Stimulated activated memory B cell treated with anti-CD40 and anti-IgM and Interleukin-4, amounts not matched to agents 10 μg/mL and 1 μg/mL and 100 μg/mL, for 72 hours (primary cell): Measurements from ENCODE around the gene DNAJB14.
"Not testable (repeated sequence)": the region's sequence is repeated elsewhere in the genome, so short reads cannot be mapped to it uniquely, and the experiment has no call there.

Experiments used
- ATAC-seq: fragments of 150-1000 bp; cut with Tn5 transposase; 2 replicates; pipeline ENCODE4 v1.10.0; 2021
- H3K27ac Mint-ChIP-seq: one replicate; pipeline ENCODE4 v1.8.0; 2022; ENCODE audit warnings: mild to moderate bottlenecking, mixed read lengths
- H3K27me3 Mint-ChIP-seq: one replicate; pipeline ENCODE4 v1.8.0; 2022; ENCODE audit warnings: mixed read lengths
- H3K36me3 Mint-ChIP-seq: one replicate; pipeline ENCODE4 v1.8.0; 2022; ENCODE audit warnings: mixed read lengths
- H3K4me1 Mint-ChIP-seq: one replicate; pipeline ENCODE4 v1.8.0; 2022; ENCODE audit warnings: mixed read lengths
- H3K4me3 Mint-ChIP-seq: one replicate; pipeline ENCODE4 v1.8.0; 2022; ENCODE audit warnings: mild to moderate bottlenecking, moderate library complexity, mixed read lengths
- H3K9me3 Mint-ChIP-seq: one replicate; pipeline ENCODE4 v1.8.0; 2022; ENCODE audit warnings: mixed read lengths

Gene DNAJB14

GRCh38 chr4:99946356-99947189 lies at the start of gene DNAJB14:
TSS of gene DNAJB14 (minus strand) at chr4:99946618. CDS start at chr4:99946571, 47 bp downstream.
- H3K4me1 Mint-ChIP-seq = peaks cover 28% of the 10 kb centered on the region
- H3K9me3 Mint-ChIP-seq = no peaks in the 10 kb centered on the region
- peaks cover 14% of the 10 kb centered on the region for H3K36me3 Mint-ChIP-seq
- no peaks in the 10 kb centered on the region for H3K27me3 Mint-ChIP-seq
- ATAC-seq = peak; percentile 74
- H3K4me3 Mint-ChIP-seq = peak within 1 kb of the TSS; percentile 98
- H3K27ac Mint-ChIP-seq = peak within 1 kb of the TSS; percentile 93

- Mint-ChIP-seq H3K4me3 (no peak overlapping the region), H3K27ac (no peak overlapping the region), H3K27me3 (no peaks in the 10 kb centered on the region), H3K4me1 (no peaks in the 10 kb centered on the region), H3K9me3 (no peaks in the 10 kb centered on the region), H3K36me3 (no peaks in the 10 kb centered on the region)
- ATAC-seq = no peak
These were observed 45.3 kb upstream of the DNAJB14 start for GRCh38 chr4:99991741-99992140.

GRCh38 chr4:99987681-99988080 lies 41.3 kb upstream of the DNAJB14 start:
- H3K4me3 Mint-ChIP-seq = no peak overlapping the region
- H3K9me3 Mint-ChIP-seq = no peaks in the 10 kb centered on the region
- no peak for ATAC-seq
- H3K27me3 Mint-ChIP-seq = peaks cover 28% of the 10 kb centered on the region
- no peak overlapping the region for H3K27ac Mint-ChIP-seq
- H3K36me3 Mint-ChIP-seq = no peaks in the 10 kb centered on the region
- no peaks in the 10 kb centered on the region for H3K4me1 Mint-ChIP-seq

GRCh38 chr4:99986792-99987191 lies 40.4 kb upstream of the DNAJB14 start:
- no peak overlapping the region for H3K27ac Mint-ChIP-seq
- ATAC-seq = no peak

GRCh38 chr4:99983289-99983943 lies 37.0 kb upstream of the DNAJB14 start:
- Mint-ChIP-seq H3K36me3 (no peaks in the 10 kb centered on the region), H3K4me3 (no peak overlapping the region), H3K9me3 (peaks cover 2% of the 10 kb centered on the region), H3K27ac (no peak overlapping the region), H3K27me3 (peaks cover 38% of the 10 kb centered on the region), H3K4me1 (no peaks in the 10 kb centered on the region)
- ATAC-seq = no peak

More at GRCh38 chr4:99986792-99987191, 40.4 kb upstream of the DNAJB14 start:
- no peak overlapping the region for H3K4me3 Mint-ChIP-seq
- H3K4me1 Mint-ChIP-seq = no peaks in the 10 kb centered on the region
- no peaks in the 10 kb centered on the region for H3K36me3 Mint-ChIP-seq
- H3K9me3 Mint-ChIP-seq = no peaks in the 10 kb centered on the region
- peaks cover 33% of the 10 kb centered on the region for H3K27me3 Mint-ChIP-seq

- no peak overlapping the region for H3K27ac Mint-ChIP-seq
- H3K36me3 Mint-ChIP-seq = no peaks in the 10 kb centered on the region
- no peak for ATAC-seq
- no peaks in the 10 kb centered on the region for H3K4me1 Mint-ChIP-seq
- H3K9me3 Mint-ChIP-seq = peaks cover 2% of the 10 kb centered on the region
- H3K4me3 Mint-ChIP-seq = no peak overlapping the region
- peaks cover 26% of the 10 kb centered on the region for H3K27me3 Mint-ChIP-seq
These were observed 33.5 kb upstream of the DNAJB14 start for GRCh38 chr4:99979872-99980271.

GRCh38 chr4:99971453-99972111 lies 25.2 kb upstream of the DNAJB14 start:
- Mint-ChIP-seq H3K36me3 (no peaks in the 10 kb centered on the region), H3K9me3 (no peaks in the 10 kb centered on the region), H3K27ac (no peak overlapping the region)

GRCh38 chr4:99968330-99968729 lies 21.9 kb upstream of the DNAJB14 start:
- Mint-ChIP-seq H3K36me3 (no peaks in the 10 kb centered on the region), H3K4me3 (no peak overlapping the region), H3K27me3 (no peaks in the 10 kb centered on the region), H3K9me3 (no peaks in the 10 kb centered on the region), H3K27ac (no peak overlapping the region), H3K4me1 (no peaks in the 10 kb centered on the region)
- ATAC-seq = no peak

More at GRCh38 chr4:99971453-99972111, 25.2 kb upstream of the DNAJB14 start:
- no peak for ATAC-seq
- H3K27me3 Mint-ChIP-seq = no peaks in the 10 kb centered on the region
- H3K4me3 Mint-ChIP-seq = no peak overlapping the region
- no peaks in the 10 kb centered on the region for H3K4me1 Mint-ChIP-seq

- no peak for ATAC-seq
- H3K27me3 Mint-ChIP-seq = no peaks in the 10 kb centered on the region
- H3K9me3 Mint-ChIP-seq = no peaks in the 10 kb centered on the region
- H3K4me1 Mint-ChIP-seq = no peaks in the 10 kb centered on the region
- no peaks in the 10 kb centered on the region for H3K36me3 Mint-ChIP-seq
- no peak overlapping the region for H3K4me3 Mint-ChIP-seq
- no peak overlapping the region for H3K27ac Mint-ChIP-seq
These were observed 20.3 kb upstream of the DNAJB14 start for GRCh38 chr4:99966692-99967091.

GRCh38 chr4:99965674-99966350 lies 19.4 kb upstream of the DNAJB14 start:
- H3K27me3 Mint-ChIP-seq = no peaks in the 10 kb centered on the region
- H3K36me3 Mint-ChIP-seq = no peaks in the 10 kb centered on the region
- H3K4me1 Mint-ChIP-seq = no peaks in the 10 kb centered on the region
- no peak overlapping the region for H3K27ac Mint-ChIP-seq
- no peaks in the 10 kb centered on the region for H3K9me3 Mint-ChIP-seq
- H3K4me3 Mint-ChIP-seq = no peak overlapping the region
- no peak for ATAC-seq

GRCh38 chr4:99965173-99965572 lies 18.8 kb upstream of the DNAJB14 start:
- no peak for ATAC-seq
- Mint-ChIP-seq H3K27me3 (no peaks in the 10 kb centered on the region), H3K4me1 (no peaks in the 10 kb centered on the region), H3K27ac (no peak overlapping the region), H3K36me3 (no peaks in the 10 kb centered on the region), H3K9me3 (no peaks in the 10 kb centered on the region), H3K4me3 (no peak overlapping the region)

- H3K27ac Mint-ChIP-seq = no peak overlapping the region
- no peaks in the 10 kb centered on the region for H3K4me1 Mint-ChIP-seq
These were observed 15.3 kb upstream of the DNAJB14 start for GRCh38 chr4:99961711-99962110.

GRCh38 chr4:99960648-99961047 lies 14.2 kb upstream of the DNAJB14 start:
- Mint-ChIP-seq H3K27ac (no peak overlapping the region), H3K36me3 (peaks cover 13% of the 10 kb centered on the region), H3K9me3 (peaks cover 9% of the 10 kb centered on the region), H3K27me3 (no peaks in the 10 kb centered on the region), H3K4me1 (no peaks in the 10 kb centered on the region), H3K4me3 (no peak overlapping the region)
- no peak for ATAC-seq

More at GRCh38 chr4:99961711-99962110, 15.3 kb upstream of the DNAJB14 start:
- no peak overlapping the region for H3K4me3 Mint-ChIP-seq
- no peak for ATAC-seq
- H3K27me3 Mint-ChIP-seq = no peaks in the 10 kb centered on the region
- peaks cover 4% of the 10 kb centered on the region for H3K9me3 Mint-ChIP-seq
- peaks cover 13% of the 10 kb centered on the region for H3K36me3 Mint-ChIP-seq

- H3K27me3 Mint-ChIP-seq, H3K4me3 Mint-ChIP-seq, ATAC-seq, H3K9me3 Mint-ChIP-seq, H3K27ac Mint-ChIP-seq, H3K4me1 Mint-ChIP-seq: not testable (repeated sequence)
- peaks cover 13% of the 10 kb centered on the region for H3K36me3 Mint-ChIP-seq
These were observed 11.8 kb upstream of the DNAJB14 start for GRCh38 chr4:99958207-99958606.

GRCh38 chr4:99950913-99951254 lies 4.5 kb upstream of the DNAJB14 start:
- Mint-ChIP-seq H3K4me3 (no peak overlapping the region), H3K27me3 (no peaks in the 10 kb centered on the region), H3K9me3 (peaks cover 3% of the 10 kb centered on the region), H3K27ac (no peak overlapping the region), H3K36me3 (no peaks in the 10 kb centered on the region), H3K4me1 (no peaks in the 10 kb centered on the region)
- ATAC-seq = no peak
